ENCODE results near the gene MFSD2A.

- no peak for TF ChIP-seq POLR2AphosphoS5 (IDR thresholded peaks at IDR 0.05)
- TF ChIP-seq EP300 (IDR thresholded peaks at IDR 0.05), result no peak
- TF ChIP-seq POLR2A (IDR thresholded peaks at IDR 0.05), result no peak
Measured at GRCh38 chr1:39996396-39997004, 41.6 kb downstream of the MFSD2A start.

Data from stomach (tissue), 4 donors.